ENCODE data around the gene CECR2.
"Not testable (repeated sequence)": the region's sequence is repeated elsewhere in the genome, so short reads cannot be mapped to it uniquely, and the experiment has no call there.

CECR2 gene

DNA sequence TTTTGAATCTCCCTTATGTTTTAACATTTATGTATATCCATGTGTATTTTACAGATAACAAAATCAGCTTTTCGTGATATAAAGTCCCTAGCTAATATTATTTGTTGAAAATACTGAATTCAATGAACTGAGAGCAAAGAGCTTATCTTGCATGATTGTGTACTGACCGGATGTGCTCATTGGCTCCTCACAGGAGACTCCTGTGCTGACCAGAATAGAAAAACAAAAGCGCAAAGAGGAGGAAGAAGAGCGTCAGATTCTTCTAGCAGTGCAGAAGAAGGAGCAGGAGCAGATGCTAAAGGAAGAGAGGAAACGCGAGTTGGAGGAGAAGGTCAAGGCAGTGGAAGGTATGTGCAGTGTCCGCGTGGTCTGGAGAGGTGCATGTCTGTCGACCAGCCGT, 154.7 kb downstream of the CECR2 start:
- DNase-seq: no peak

DNA sequence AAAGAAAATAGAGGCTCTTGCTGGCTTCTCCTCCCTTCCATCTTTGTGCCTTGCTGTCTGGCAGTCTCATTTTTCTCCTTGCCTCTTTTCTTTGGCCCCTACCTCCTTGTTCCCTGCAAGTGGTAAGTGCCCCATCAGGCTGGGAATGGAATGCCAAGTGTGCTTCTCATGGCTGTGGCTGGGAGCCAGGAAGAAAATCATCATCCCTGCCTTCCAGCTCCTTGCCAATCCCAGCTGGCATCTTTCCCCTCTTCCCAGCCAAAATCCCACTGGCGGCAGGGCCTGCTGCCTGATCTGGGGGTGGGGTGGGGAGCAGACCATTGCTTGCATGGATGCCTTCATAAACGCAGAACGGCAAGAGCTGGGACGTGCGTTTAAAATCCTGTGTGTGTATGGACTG, 167.0 kb downstream of the CECR2 start:
- DNase-seq: no peak

DNA sequence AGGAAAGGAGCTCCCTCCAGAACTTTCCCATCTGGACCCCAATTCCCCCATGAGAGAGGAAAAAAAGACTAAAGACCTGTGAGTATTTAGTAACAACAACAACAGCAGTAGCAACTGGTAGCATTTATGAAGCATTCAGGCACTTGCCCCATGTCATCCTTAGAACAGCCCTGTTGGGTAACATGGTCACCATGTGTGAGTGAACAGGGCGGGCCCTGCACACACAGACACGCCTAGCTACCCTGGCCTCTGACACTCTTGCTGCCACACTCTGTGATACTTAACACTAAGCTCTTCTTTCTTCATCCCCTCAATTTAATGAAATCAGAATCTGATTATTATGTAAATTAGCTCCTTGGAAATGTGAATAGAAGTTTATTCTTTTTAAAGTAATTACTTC, 167.9 kb downstream of the CECR2 start:
- no peak for DNase-seq

DNA sequence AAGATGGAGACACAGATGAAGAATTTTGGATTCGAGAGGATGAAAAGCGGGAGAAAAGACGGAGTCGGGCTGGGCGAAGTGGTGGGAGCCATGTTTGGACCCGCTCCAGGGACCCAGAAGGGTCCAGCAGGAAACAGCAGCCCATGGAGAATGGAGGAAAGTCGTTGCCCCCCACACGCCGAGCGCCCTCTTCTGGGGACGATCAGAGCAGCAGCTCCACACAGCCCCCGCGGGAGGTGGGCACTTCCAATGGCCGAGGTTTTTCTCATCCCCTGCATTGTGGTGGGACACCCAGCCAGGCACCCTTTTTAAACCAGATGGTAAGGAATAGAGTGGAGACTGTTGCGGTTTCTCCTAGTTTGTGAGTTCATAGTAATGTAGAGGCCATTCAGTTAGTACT, 171.2 kb downstream of the CECR2 start:
- DNase-seq: no peak

DNA sequence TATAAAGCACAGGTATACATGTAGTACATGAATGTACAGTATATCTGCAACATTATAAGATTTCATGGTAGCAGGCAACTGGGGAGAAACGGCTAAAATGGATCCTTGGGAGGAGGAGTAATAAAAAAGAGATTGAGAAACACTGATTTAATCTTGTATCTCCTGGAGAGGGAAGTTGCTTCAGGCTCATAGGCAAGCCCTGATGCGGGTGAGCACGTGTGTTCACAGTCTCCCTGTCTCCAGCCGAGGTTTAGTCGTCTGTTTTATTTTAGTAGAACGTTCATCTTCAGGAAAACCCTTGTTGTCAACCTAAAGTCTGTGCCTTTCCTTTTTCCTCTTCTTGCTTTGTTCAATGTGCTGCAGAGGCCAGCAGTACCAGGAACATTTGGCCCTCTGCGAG, 172.2 kb downstream of the CECR2 start:
- DNase-seq: no peak

DNA sequence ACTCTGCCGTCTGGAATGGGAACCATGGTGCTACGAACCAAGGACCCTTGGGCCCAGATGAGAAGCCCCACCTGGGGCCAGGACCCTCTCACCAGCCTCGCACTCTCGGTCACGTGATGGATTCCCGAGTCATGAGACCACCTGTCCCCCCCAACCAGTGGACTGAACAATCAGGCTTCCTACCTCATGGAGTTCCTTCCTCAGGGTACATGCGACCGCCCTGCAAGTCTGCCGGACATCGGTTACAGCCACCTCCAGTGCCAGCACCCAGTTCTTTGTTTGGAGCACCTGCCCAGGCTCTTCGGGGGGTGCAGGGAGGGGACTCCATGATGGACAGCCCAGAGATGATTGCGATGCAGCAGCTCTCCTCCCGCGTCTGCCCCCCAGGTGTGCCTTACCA, 173.2 kb downstream of the CECR2 start:
- DNase-seq: no peak

DNA sequence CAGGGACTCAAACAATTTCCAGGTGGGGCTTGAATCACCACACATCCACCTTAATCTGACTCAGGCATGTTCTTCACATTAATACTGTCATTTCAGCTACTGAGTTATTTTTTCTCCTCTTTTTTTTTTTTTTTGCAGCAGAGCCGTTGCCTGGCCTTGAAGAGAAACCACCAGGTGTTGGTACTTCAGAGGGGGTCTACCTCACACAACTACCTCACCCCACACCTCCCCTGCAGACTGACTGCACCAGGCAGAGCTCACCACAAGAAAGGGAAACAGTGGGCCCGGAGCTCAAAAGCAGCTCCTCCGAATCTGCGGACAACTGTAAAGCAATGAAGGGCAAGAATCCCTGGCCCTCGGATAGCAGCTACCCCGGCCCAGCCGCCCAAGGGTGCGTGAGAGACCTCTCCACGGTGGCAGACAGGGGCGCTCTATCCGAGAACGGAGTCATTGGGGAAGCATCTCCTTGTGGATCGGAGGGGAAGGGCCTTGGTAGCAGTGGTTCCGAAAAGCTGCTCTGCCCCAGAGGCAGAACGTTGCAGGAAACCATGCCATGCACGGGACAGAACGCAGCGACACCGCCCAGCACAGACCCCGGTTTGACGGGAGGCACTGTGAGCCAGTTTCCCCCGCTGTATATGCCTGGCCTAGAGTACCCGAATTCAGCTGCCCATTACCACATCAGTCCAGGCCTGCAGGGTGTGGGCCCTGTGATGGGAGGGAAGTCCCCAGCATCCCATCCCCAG, 178.9 kb downstream of the CECR2 start:
- DNase-seq: no peak

DNA sequence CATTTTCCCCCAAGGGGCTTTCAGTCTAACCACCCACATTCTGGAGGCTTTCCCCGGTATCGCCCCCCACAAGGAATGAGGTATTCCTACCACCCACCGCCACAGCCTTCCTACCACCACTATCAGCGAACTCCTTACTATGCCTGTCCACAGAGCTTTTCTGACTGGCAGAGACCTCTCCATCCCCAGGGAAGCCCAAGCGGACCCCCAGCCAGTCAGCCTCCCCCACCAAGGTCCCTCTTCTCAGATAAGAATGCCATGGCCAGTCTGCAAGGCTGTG, 179.4 kb downstream of the CECR2 start:
- no peak for DNase-seq

DNA sequence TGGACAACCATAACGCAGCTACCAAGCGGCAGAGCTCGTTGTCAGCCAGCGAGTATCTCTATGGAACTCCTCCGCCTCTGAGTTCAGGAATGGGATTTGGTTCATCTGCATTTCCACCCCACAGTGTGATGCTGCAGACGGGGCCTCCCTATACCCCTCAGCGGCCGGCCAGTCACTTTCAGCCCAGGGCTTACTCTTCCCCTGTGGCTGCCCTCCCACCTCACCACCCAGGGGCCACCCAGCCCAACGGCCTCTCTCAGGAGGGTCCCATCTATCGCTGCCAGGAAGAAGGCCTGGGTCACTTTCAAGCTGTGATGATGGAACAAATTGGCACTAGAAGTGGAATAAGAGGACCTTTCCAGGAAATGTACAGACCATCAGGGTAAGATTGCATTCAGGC, 179.9 kb downstream of the CECR2 start:
- no peak for DNase-seq

DNA sequence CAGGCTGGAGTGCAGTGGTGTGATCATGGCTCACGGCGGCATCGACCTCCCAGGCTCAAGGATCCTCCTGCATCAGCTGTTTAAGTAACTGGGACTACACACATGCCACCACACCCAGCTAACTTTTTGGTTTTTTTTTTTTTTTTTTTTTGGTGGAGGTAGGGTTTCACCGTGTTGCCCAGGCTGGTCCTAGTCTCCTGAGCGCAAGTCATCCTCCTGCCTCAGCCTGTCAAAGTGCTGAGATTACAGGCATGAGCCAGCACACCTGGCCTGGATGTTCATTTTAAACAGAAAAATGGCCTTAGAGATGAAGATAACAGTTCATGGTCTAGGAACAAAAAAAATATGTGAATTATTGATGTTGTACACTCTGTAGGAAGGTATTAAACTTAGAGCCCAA, 180.4 kb downstream of the CECR2 start:
- DNase-seq: no peak

DNA sequence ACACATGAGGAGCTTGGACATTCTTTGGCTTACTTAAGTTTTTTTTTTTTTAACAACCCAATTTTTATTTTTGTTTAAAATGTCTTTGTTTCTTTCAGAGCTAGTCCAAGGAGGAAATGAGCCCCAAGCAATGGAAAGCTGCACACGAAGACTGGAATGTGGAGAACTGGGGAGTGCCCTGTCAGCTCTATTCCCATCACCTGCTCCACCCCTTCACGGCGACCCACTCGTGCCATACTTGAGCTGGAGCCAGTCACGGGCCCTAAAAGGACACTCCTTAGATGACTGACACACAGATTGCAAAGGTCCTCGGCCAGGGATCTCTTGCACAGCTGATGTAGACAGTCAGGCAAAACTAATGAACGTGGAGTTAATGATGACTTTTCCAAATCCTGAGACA, 183.5 kb downstream of the CECR2 start:
- no peak for DNase-seq

DNA sequence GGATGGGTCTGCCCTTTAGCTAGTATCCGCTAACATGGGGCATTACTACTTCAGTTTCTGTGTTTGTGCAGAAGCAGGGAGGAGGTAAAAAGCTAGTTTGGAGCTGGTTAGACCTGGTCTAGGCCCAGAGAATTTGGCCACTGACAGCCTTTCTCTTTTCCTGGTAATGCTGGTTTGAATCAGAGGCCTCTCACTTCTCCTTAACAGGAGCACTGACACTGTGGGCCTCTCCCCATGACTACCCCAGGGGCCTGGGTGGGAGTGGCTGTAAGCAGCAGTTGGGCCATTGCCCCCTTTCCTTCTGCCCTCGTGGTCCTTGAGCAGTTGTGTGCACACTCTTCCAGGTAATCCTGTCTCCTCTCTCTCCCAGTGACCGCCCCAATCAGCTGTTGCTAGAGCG, 185.6 kb downstream of the CECR2 start:
- no peak for DNase-seq

DNA sequence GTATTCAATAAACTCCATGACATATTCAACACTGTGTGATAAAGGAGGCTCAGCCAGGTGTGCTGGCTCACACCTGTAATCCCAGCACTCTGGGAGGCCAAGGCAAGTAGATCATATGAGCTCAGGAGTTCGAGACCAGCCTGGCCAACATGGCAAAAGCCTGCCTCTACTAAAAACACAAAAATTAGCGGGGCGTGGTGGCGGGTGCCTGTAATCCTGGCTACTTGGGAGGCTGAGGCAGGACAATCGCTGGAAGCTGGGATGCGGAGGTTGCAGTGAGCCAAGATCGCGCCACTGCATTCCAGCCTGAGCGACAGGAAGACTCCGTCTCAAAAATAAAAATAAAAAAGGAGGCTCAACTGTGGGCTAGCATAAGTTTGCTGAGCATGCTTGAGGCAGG, 189.9 kb downstream of the CECR2 start:
- DNase-seq: no peak

DNA sequence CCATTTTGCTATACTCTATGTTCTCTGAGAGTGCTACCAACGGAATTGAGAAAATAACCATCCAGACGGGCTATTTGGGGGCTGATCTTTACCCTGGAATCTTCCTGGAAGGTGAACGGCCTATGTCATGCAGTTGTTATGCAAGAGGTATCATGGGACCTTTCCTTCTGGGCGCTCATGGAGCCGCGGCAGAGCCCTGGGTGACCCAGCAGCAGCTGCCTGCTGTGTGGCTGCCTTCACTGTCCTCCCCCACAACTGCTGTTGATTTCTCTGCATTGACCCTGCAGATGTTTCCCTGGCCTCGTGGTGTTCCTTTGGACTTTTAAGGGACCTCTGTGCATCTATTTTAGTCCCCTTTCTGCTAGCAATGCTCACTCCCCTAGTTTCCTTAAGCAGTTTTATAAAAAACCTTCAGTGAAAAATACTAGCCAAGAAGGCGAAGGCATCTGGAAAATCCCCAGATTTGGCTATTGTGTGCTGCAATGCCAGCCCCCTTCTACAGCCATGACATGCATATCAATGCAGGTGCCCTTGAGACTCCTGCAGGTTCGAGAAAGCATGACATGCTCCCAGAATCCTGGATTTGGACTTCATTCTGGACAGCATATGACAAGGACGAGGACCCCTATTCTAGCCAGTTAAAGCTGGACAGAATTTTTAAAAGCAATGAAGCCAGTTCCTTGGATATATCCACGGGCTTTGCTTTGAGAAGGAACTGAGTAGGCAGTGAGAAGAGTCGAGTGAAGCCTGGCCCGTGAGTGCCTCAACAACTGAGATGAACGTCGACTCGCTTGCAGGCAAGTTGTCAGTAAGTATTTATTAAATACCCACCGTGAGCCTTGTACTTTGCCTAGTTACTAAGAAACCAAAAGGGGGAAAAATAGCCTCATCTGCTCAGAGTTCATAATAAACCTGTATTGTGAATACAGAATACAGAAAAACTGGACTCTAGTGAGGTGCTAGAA, 193.9 kb downstream of the CECR2 start, which contains the start of gene SLC25A18:
SLC25A18 (plus strand) TSS at position 593 of the 965 bp plus-strand sequence. CDS start 16,447 bp downstream, outside the sequence.
- no peak for DNase-seq

DNA sequence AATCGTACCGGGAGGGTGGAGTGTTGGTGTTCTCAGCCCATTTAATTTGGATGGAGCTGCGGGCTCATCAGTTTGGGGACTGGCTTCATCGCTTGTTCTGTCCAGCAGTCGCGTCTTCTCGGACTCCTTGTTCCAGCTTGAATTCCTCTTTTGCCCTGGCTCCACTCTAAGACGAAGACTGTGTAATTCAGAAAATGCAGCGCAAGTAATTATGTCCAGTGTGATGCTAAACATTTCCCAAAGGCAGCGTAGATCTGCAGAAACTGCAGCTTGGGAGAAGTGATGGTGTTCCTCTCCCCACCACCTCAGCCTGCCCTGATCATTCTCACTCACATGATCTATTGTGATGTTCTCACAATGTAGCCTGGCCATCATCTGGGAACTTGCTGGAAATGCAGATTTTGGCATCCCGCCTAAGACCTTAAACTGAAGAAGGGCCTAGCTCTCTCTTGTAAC, 194.7 kb downstream of the CECR2 start:
- DNase-seq: no peak

DNA sequence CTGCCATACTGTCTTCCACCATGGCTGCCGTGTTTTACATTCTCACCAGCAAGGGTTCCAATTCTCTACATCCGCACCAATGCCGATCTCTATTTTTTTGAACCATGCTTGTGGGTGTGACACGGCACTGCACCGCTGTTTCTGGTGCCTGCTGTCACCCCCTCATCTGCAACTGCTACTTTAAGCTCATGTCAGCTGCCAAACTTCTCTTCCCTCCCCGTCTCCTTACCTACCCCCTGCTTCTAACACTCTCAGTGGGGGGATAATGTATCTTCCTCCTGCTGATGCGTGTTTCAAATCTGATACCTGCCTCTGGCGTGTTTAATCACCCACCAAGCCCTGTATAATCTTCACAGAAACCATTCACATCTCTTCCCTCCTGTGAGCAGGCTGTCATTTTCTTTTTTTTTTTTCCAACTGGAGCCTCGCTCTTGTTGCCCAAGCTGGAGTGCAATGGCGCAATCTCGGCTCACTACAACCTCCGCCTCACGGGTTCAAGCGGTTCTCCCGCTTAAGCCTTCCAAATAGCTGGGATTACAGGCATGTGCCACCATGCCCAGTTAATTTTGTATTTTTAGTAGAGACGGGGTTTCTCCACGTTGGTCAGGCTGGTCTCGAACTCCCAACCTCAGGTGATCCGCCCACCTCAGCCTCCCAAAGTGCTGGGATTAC, 196.9 kb downstream of the CECR2 start:
- not testable (repeated sequence) for DNase-seq

DNA sequence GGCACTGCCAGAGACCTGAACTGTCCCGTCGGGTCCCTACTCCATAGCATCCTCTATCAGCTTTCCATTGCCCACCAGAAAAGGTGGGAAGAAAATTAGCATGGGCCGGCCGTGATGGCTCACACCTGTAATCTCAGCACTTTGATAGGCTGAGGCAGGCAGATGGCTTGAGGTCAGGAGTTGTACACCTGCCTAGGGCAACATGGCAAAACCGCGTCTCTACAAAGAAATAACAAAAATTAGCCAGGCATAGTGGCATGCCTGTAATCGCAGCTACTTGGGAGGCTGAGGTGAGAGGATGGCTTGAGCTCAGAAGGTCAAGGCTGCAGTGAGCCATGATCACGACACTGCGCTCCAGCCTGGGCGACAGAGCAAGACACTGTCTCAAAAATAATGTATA, 197.5 kb downstream of the CECR2 start:
- no peak for DNase-seq

DNA sequence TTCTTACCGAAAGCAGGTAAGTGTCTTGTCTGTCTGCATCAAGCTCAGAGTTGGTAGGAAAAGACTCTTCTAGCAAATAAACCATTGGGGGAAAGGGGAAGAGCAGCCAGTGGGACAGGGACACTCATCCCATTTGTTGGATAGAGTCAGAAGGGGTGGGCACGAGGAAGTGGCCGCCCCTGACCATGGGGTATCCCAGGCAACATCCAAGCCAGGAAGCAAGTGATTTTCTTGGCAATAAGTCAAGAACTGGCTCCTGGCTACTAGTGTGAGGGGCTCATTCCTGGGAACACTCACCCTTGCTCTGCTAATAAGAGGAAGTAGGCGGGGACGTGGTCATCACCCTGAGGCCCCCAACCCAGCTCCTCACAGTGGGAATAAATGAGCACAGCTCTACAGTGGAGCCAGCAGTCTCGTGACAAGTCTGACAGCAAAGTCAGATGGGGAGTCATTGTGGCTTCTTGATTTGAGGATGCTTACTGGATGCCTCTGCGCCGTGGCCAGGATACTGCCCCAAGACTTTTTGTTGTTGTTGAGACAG, 200.8 kb downstream of the CECR2 start:
- DNase-seq: no peak

DNA sequence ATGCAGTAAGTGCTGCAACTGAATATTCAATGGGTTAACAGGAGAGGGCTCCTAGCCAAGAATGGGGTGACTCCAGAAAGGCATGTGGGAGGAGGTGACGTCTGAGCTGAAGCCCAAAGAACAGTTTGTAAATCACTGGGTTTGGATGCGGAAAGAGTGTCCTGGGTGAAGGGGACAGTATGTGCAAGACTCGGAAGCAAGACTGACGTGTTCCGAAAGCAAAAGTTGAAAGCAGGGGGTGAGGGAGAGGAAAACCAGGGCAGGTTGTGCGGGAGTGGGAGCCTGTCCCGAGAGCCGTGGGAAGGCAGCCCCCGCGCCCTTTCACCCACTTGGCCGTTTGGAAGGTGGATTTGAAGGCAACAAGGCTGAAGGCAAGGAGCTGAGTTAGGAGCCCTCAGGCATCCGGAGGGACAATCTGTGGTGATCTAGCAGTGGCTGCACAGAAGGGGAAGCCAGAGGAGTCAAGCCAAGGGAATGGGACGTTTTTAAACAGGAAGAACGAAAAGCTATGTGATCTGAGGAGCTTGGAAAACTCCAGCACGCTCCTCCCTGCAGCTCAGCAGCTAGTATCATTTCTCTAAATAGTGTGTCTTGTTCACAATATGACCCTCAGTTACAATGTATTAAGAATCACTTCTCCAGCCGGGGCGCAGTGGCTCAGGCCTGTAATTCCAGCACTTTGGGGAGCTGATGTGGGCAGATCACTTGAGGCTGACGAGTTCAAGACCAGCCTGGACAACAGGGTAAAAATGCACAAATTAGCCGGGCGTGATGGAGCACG, 201.8 kb downstream of the CECR2 start:
- DNase-seq: no peak

DNA sequence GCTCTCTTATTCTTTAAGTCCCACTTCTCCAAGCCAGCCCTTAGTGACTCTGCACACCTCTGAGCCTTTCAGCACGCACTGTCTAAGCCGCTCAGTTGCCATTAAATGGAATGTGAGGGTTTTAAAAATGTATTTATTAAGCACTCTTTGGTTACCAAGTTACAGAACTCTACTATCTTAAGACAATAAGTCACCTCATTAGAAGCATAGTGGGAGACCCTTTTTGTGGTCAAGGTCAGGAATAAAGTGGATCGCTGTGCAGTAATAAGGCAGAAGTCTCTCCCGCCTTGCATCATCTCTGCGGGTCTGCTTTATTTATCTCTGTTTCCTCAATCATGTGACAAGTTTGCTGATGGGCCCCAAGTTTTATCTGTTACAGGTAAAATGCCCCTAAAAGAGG, 205.9 kb downstream of the CECR2 start:
- DNase-seq: no peak

DNA sequence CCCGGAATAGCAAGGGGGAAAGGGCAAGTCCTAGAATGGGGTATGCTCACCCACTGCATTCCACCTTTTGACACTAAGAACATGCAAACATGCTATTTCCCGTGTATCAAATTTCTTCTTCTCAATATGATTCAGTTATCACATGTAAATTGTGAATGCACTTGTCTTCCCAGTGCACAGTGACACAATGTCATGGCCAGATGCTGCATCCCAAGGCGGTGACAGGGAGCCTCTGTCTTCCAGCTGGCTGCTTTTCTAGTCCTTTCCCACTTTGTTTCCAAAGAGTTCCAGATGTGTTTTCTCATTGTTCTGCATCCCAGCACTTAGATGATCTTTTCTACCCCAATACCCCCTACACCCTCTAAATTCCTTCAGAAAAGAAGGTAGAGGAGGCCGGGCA, 206.4 kb downstream of the CECR2 start:
- DNase-seq: no peak

DNA sequence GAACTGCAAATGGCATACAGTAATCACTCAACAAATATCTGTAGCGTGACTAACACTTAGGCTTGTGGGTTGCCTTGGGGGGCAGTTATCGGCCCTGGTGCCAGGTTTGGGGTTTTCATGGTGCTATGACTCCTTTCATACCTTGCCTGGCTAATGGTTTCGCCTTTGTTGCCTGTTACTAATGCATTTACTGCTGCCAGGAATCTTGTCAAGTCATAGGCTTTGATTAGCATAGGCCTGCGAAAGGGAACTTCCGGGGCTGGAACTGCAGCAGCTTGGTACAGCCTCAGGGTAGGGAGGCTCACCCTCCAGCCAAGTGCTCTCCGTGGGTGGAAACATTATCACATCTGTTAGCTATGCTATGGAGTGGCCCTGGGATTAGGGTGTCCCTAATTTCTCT, 207.2 kb downstream of the CECR2 start:
- no peak for DNase-seq
